Left lung (tissue), 10 donors: ENCODE measurements around the gene UBE2E2. TPM values are rescaled to one million over a fixed set of nuclear protein-coding genes. Genes with fewer than 3 reads are reported as not detected.

Source experiments
- ATAC-seq: fragments of 200-7000 bp; cut with Tn5 transposase; one replicate; pipeline ENCODE4 v1.9.1; 2020; ENCODE audit warnings: moderate library complexity
- DNase-seq, 4 donors: peaks; one replicate each; pipeline ENCODE4 v3.0.0-alpha.2; 2013 to 2020
- H3K27ac ChIP-seq, 2 donors: fragments of 200-600 bp; sonication (generic) in 1 of 2; one replicate each; pipeline versions ENCODE4 v1.5.0 to v1.8.0; 2020 to 2021
- H3K27me3 ChIP-seq, 2 donors: fragments of 200-600 bp; sonication (generic) in 1 of 2; one replicate each; pipeline versions ENCODE4 v1.5.0 to v1.8.0; 2020 to 2021
- H3K36me3 ChIP-seq, 2 donors: fragments of 200-600 bp; sonication (generic) in 1 of 2; one replicate each; pipeline versions ENCODE4 v1.5.0 to v1.8.0; 2020 to 2021
- H3K4me1 ChIP-seq, 2 donors: fragments of 200-600 bp; one replicate each; pipeline ENCODE4 v1.8.0; 2021
- H3K4me3 ChIP-seq, 2 donors: fragments of 200-600 bp; sonication (generic) in 1 of 2; one replicate each; pipeline versions ENCODE4 v1.5.0 to v1.8.0; 2020 to 2021; ENCODE audit warnings: mild to moderate bottlenecking in 1 of 2
- H3K9me3 ChIP-seq, 2 donors: fragments of 200-600 bp; sonication (generic) in 1 of 2; one replicate each; pipeline versions ENCODE4 v1.5.0 to v1.8.0; 2020 to 2021
- CTCF ChIP-seq, 2 donors: fragments of 200-600 bp; sonication (generic) in 1 of 2; IDR thresholded peaks; one replicate each; pipeline versions ENCODE4 v1.5.0 to v1.8.0; 2021; ENCODE audit warnings: antibody characterized with exemption in 2 of 2
- intact Hi-C, 2 donors: fragments of 100-400 bp; cut with DNase I; formaldehyde crosslinking; loops; one replicate each; pipeline versions ENCODE4 v1.11.2 to v1.14.2; 2022
- polyA plus RNA-seq, 6 donors: library from polyadenylated mRNA; unstranded; fragments of 120-200 nt; gene quantifications; one replicate each; pipeline ENCODE4 v1.2.1, GENCODE V29; 2013; ENCODE audit not compliant: insufficient read length in 6 of 6
- total RNA-seq, 2 donors: library from RNA; stranded (reverse); fragmentation: NEBNext Ultra II Directional; extraction: Animal tissue kit (Norgen Biotek cat#: 25700); gene quantifications; one replicate each; pipeline ENCODE4 v1.2.1, GENCODE V29; 2021
- donor health status: DM: no; HTN: yes; CAD: no.
- donor health status: DM: no; HTN: no; CAD: no.

The UBE2E2 gene
- total and polyA plus RNA-seq, 8 donors = 42.3 to 55.6 (median 47.5) TPM

- intact Hi-C loops = no loop called here
- no peak for ATAC-seq
Observed at GRCh38 chr3:23497156-23497555, 294.0 kb downstream of the UBE2E2 start.

GRCh38 chr3:23501201-23501802 lies 298.2 kb downstream of the UBE2E2 start:
- Histone ChIP-seq H3K36me3 (no peaks in the 10 kb centered on the region), H3K27ac (no peak overlapping the region), H3K4me1 (no peaks in the 10 kb centered on the region), H3K9me3 (no peaks in the 10 kb centered on the region), H3K4me3 (no peak overlapping the region), H3K27me3 (no peaks in the 10 kb centered on the region)
- intact Hi-C loops = no loop called here
- no peak for TF ChIP-seq CTCF (IDR thresholded peaks at IDR 0.05)
- DNase-seq (no peak), ATAC-seq (no peak)

More at GRCh38 chr3:23497156-23497555, 294.0 kb downstream of the UBE2E2 start:
- no peaks in the 10 kb centered on the region for H3K9me3 ChIP-seq
- H3K4me3 ChIP-seq = no peak overlapping the region
- DNase-seq = no peak
- no peaks in the 10 kb centered on the region for H3K27me3 ChIP-seq
- no peak overlapping the region for H3K27ac ChIP-seq
- no peak for TF ChIP-seq CTCF (IDR thresholded peaks at IDR 0.05)
- H3K4me1 ChIP-seq = no peaks in the 10 kb centered on the region
- no peaks in the 10 kb centered on the region for H3K36me3 ChIP-seq

GRCh38 chr3:23508464-23508863 lies 305.3 kb downstream of the UBE2E2 start:
- ATAC-seq (peak; percentile 51), DNase-seq (no peak)
- no peaks in the 10 kb centered on the region for H3K9me3 ChIP-seq
- intact Hi-C loops = no loop called here
- no peak overlapping the region for H3K4me3 ChIP-seq
- no peak overlapping the region for H3K27ac ChIP-seq
- H3K36me3 ChIP-seq = no peaks in the 10 kb centered on the region
- no peaks in the 10 kb centered on the region for H3K4me1 ChIP-seq
- TF ChIP-seq CTCF (IDR thresholded peaks at IDR 0.05) = no peak
- no peaks in the 10 kb centered on the region for H3K27me3 ChIP-seq

GRCh38 chr3:23518441-23518840 lies 315.3 kb downstream of the UBE2E2 start:
- H3K4me1 ChIP-seq = no peaks in the 10 kb centered on the region
- DNase-seq (no peak), ATAC-seq (no peak)
- H3K27me3 ChIP-seq = no peaks in the 10 kb centered on the region
- H3K4me3 ChIP-seq = no peak overlapping the region
- no peaks in the 10 kb centered on the region for H3K9me3 ChIP-seq
- no peak for TF ChIP-seq CTCF (IDR thresholded peaks at IDR 0.05)
- no peaks in the 10 kb centered on the region for H3K36me3 ChIP-seq
- intact Hi-C loops = no loop called here
- H3K27ac ChIP-seq = no peak overlapping the region

- TF ChIP-seq CTCF (IDR thresholded peaks at IDR 0.05) = no peak
- DNase-seq (no peak), ATAC-seq (no peak)
- Histone ChIP-seq H3K4me3 (no peak overlapping the region), H3K27me3 (no peaks in the 10 kb centered on the region), H3K4me1 (no peaks in the 10 kb centered on the region), H3K9me3 (no peaks in the 10 kb centered on the region), H3K27ac (no peak overlapping the region), H3K36me3 (no peaks in the 10 kb centered on the region)
- intact Hi-C loops = no loop called here
Observed at GRCh38 chr3:23519314-23520208, 316.4 kb downstream of the UBE2E2 start.
